Caki2 (cell line): ENCODE results near the gene TUBB2B. TPM values are rescaled to one million over a fixed set of nuclear protein-coding genes. Genes with fewer than 3 reads are reported as not detected.

Source experiments
- DNase-seq: peaks from one replicate; pipeline ENCODE4 v3.0.0-alpha.2; 2015; ENCODE audit warnings: low read depth
- in situ Hi-C: cut with HindIII; loops from 2 replicates; pipeline ENCODE4 v1.10.0; 2016; ENCODE audit warnings: low sequenced_read_pairs, low pct_unique_long_range_greater_than_20kb, mixed read lengths
- total RNA-seq: library from RNA; depleted of rRNA; stranded (reverse); fragments of >200 nt; shearing (Covaris generic); gene quantifications from 2 replicates; pipeline ENCODE4 v1.2.3, GENCODE V29; 2014; ENCODE audit warnings: low replicate concordance; rRNA removed

TUBB2B gene
- total RNA-seq, 1 experiment from 2014 or later, result 5.3 TPM

DNA sequence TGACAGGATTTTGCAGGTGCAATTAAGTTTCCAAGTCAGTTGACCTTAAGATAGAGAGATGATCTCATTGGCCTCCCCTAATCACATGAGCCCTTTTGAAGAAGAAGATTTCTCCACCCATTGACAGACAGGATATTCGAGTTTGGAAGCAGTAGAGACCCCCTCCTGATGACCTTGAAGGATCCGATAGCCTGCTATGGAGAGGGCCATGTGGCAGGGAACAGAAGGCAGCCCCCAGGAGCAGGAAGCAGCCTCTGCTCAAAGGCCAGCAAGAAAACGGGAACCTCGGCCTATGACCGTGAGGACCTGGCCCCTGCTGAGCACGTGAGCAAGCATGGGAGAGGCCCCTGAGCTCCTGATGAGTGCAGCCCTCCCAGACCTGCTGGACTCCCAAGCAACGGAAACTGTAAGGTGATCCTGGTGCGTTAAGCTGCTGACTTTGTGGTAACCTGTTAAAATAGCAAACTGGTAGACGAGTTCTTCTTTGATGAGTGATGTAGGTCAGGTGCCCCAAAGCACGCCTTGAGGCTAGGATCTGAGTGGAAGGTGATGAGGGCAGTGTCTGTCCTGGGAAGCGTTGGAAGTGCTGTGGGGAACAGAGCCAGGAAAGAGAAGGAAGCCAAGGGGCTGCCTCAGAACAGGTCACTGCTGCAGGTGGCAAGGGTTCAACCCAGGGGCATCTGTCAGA lies 51.6 kb downstream of the TUBB2B start:
- in situ Hi-C loops, result no loop called here
- no peak for DNase-seq

Other genes with a start within 250 kb of the TUBB2B start
- 68.5 and 87.8 TPM in 2 replicates for gene NQO2, start 227.8 kb downstream of the TUBB2B start, total RNA-seq
- 6.7 and 7.5 TPM in 2 replicates for gene RIPK1, start 159.2 kb downstream of the TUBB2B start, total RNA-seq
- 29.5 and 35.9 TPM in 2 replicates for gene BPHL, start 108.9 kb downstream of the TUBB2B start, total RNA-seq
- 69.0 and 77.3 TPM in 2 replicates for gene TUBB2A, start 70.1 kb downstream of the TUBB2B start, total RNA-seq
- 53.9 and 74.5 TPM in 2 replicates for gene PSMG4, start 31.3 kb upstream of the TUBB2B start, total RNA-seq
- gene SLC22A23, start 229.4 kb upstream of the TUBB2B start, total RNA-seq, result 3.6 and 10.1 TPM in 2 replicates